Measurements from ENCODE around the gene NOVA1. TPM values are rescaled to one million over a fixed set of nuclear protein-coding genes. Genes with fewer than 3 reads are reported as not detected.

Gene NOVA1
- total RNA-seq, 1 experiment from 2014 or later, result not detected

GRCh38 chr14:26599291-26599690 lies 1.5 kb upstream of the NOVA1 start:
- H3K9me3 Mint-ChIP-seq (ENCODE audit: low read depth, unreplicated experiment), result peaks cover 6% of the 10 kb centered on the region
- no peaks in the 10 kb centered on the region for H3K4me1 Mint-ChIP-seq (ENCODE audit: low read depth, unreplicated experiment)
- no peaks in the 10 kb centered on the region for H3K36me3 Mint-ChIP-seq (ENCODE audit: insufficient read depth, unreplicated experiment)
- no peaks in the 10 kb centered on the region for H3K27me3 Mint-ChIP-seq (ENCODE audit: unreplicated experiment)
- BruUV-seq (replicated peaks), result no TSS peak
- DNase-seq, result no peak
- CTCF ChIA-PET, result no interaction called here
- H3K27ac Mint-ChIP-seq (ENCODE audit: unreplicated experiment), result no peak overlapping the region
- H3K4me3 Mint-ChIP-seq (ENCODE audit: low read depth, unreplicated experiment), result no peak overlapping the region
- intact Hi-C loops (cut with micrococcal nuclease; ENCODE audit: unreplicated experiment), result no loop called here
- no peak for TF ChIP-seq CTCF (IDR thresholded peaks at IDR 0.05; ENCODE audit: unreplicated experiment)

GRCh38 chr14:26598672-26599131 lies 869 bp upstream of the NOVA1 start:
- no peak for DNase-seq
- no peak overlapping the region for H3K27ac Mint-ChIP-seq (ENCODE audit: unreplicated experiment)
- no TSS peak for BruUV-seq (replicated peaks)
- H3K4me3 Mint-ChIP-seq (ENCODE audit: low read depth, unreplicated experiment), result no peak overlapping the region
- intact Hi-C loops (cut with micrococcal nuclease; ENCODE audit: unreplicated experiment), result no loop called here
- peaks cover 4% of the 10 kb centered on the region for H3K9me3 Mint-ChIP-seq (ENCODE audit: low read depth, unreplicated experiment)
- TF ChIP-seq CTCF (IDR thresholded peaks at IDR 0.05; ENCODE audit: unreplicated experiment), result no peak
- CTCF ChIA-PET, result no interaction called here
- no peaks in the 10 kb centered on the region for H3K4me1 Mint-ChIP-seq (ENCODE audit: low read depth, unreplicated experiment)
- no peaks in the 10 kb centered on the region for H3K36me3 Mint-ChIP-seq (ENCODE audit: insufficient read depth, unreplicated experiment)
- no peaks in the 10 kb centered on the region for H3K27me3 Mint-ChIP-seq (ENCODE audit: unreplicated experiment)

GRCh38 chr14:26598081-26598671 lies 343 bp upstream of the NOVA1 start:
- no peaks in the 10 kb centered on the region for H3K36me3 Mint-ChIP-seq (ENCODE audit: insufficient read depth, unreplicated experiment)
- TF ChIP-seq CTCF (IDR thresholded peaks at IDR 0.05; ENCODE audit: unreplicated experiment), result no peak
- H3K27ac Mint-ChIP-seq (ENCODE audit: unreplicated experiment), result no peak overlapping the region
- no peaks in the 10 kb centered on the region for H3K27me3 Mint-ChIP-seq (ENCODE audit: unreplicated experiment)
- no TSS peak for BruUV-seq (replicated peaks)
- H3K4me3 Mint-ChIP-seq (ENCODE audit: low read depth, unreplicated experiment), result no peak overlapping the region
- CTCF ChIA-PET, result no interaction called here
- intact Hi-C loops (cut with micrococcal nuclease; ENCODE audit: unreplicated experiment), result no loop called here
- H3K9me3 Mint-ChIP-seq (ENCODE audit: low read depth, unreplicated experiment), result peaks cover 4% of the 10 kb centered on the region
- H3K4me1 Mint-ChIP-seq (ENCODE audit: low read depth, unreplicated experiment), result no peaks in the 10 kb centered on the region
- no peak for DNase-seq

- TF ChIP-seq CTCF (IDR thresholded peaks at IDR 0.05; ENCODE audit: unreplicated experiment), result no peak
- no peak for DNase-seq
- Mint-ChIP-seq H3K4me3 (ENCODE audit: low read depth, unreplicated experiment) (no peak overlapping the region), H3K9me3 (ENCODE audit: low read depth, unreplicated experiment) (peaks cover 4% of the 10 kb centered on the region), H3K4me1 (ENCODE audit: low read depth, unreplicated experiment) (no peaks in the 10 kb centered on the region), H3K36me3 (ENCODE audit: insufficient read depth, unreplicated experiment) (no peaks in the 10 kb centered on the region), H3K27me3 (ENCODE audit: unreplicated experiment) (no peaks in the 10 kb centered on the region), H3K27ac (ENCODE audit: unreplicated experiment) (no peak overlapping the region)
- intact Hi-C loops (cut with micrococcal nuclease; ENCODE audit: unreplicated experiment), result no loop called here
- no TSS peak for BruUV-seq (replicated peaks)
- CTCF ChIA-PET, result no interaction called here
These were observed 703 bp downstream of the NOVA1 start for GRCh38 chr14:26597071-26597588.

Data from Calu3 (cell line).